WTC11 (cell line): ENCODE measurements around the gene DNAH8.

Experiments
- ATF1 ChIP-seq: sonication (generic); formaldehyde crosslinking; IDR thresholded peaks from 2 replicates; pipeline ENCODE4 v1.8.1; 2023; ENCODE audit warnings: mild to moderate bottlenecking, moderate library complexity, missing genetic modification reagents
- MYBL2 ChIP-seq: sonication (generic); formaldehyde crosslinking; IDR thresholded peaks from 2 replicates; pipeline ENCODE4 v1.8.1; 2023; ENCODE audit warnings: mild to moderate bottlenecking, moderate library complexity, missing genetic modification reagents
- NR1H2 ChIP-seq: sonication (generic); formaldehyde crosslinking; IDR thresholded peaks from 2 replicates; pipeline ENCODE4 v1.9.0; 2021; ENCODE audit warnings: mild to moderate bottlenecking, moderate library complexity, missing genetic modification reagents
- TP53 ChIP-seq: sonication (generic); formaldehyde crosslinking; IDR thresholded peaks from 2 replicates; pipeline ENCODE4 v1.8.1; 2023; ENCODE audit warnings: mild to moderate bottlenecking, missing genetic modification reagents

DNA sequence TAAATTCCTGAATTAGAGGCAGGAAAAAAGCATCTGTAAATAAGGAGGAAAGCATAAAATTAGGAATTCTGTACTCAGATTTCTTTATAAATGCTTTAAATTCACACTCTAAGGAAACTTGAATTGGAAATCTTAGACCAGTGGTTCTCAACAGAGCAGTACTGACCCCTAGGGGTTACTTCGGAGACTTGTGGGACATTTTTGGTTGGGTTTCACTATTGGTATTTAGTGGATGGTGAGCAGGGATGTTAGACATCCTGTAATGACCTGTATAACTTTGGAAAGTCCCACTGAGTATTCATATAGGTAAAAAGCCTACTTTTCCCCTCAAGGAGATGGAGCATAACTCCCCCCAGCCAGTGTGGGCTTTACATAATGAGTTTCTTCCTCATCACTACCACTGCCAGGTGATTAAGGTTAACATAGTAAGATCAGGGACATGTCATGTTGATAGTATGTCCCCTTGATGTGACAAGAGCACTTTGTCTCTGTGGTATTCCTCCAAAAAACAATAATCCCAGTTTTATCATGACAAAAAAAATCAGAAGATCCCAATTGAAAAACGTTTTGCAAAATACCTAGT lies 43.1 kb upstream of the DNAH8 start:
- no peak for TF ChIP-seq NR1H2 (CRISPR knock-in tag)
- no peak for TF ChIP-seq ATF1 (CRISPR knock-in tag)
- TF ChIP-seq TP53 (CRISPR knock-in tag), result no peak
- TF ChIP-seq MYBL2 (CRISPR knock-in tag), result no peak
